HG03159 (cell line): ENCODE measurements around the gene CACNA2D2.

Source experiments
- ATAC-seq: cut with Tn5 transposase; IDR thresholded peaks from one replicate; pipeline ENCODE4 v1.9.1; 2021; ENCODE audit warnings: mild to moderate bottlenecking, moderate library complexity; ENCODE audit not compliant: unreplicated experiment

Gene CACNA2D2

GRCh38 chr3:50435371-50436113, 67.9 kb downstream of the CACNA2D2 start:
- no peak for ATAC-seq

- no peak for ATAC-seq
Observed at GRCh38 chr3:50433954-50434353, 69.5 kb downstream of the CACNA2D2 start.

GRCh38 chr3:50430950-50431435, 72.4 kb downstream of the CACNA2D2 start:
- ATAC-seq: no peak

- ATAC-seq: no peak
Observed at GRCh38 chr3:50430191-50430590, 73.2 kb downstream of the CACNA2D2 start.

- ATAC-seq: no peak
Observed at GRCh38 chr3:50428007-50428633, 75.3 kb downstream of the CACNA2D2 start.

- ATAC-seq: no peak
Observed at GRCh38 chr3:50427217-50427616, 76.2 kb downstream of the CACNA2D2 start.

DNA sequence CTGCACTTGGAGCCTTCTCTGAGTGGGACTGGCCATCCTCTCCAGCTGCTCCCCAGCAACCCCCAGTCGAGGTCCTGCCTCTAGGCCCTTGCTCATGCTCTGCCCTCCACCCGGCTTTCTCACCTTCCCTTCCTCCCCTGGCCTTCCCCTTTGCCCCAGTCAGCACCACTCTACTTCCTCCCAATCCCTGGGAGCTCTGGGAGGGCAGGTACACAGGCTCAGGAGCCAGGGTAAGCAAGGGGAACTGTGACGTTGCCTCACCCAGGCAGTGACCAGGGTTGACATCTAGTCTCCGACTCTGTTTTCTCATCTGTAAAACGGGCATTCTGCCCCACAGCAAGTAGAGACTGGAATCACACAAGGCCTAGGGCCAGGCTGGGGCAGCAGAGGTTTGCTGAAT, 77.5 kb downstream of the CACNA2D2 start:
- ATAC-seq: no peak

- no peak for ATAC-seq
Observed at GRCh38 chr3:50423543-50423942, 79.9 kb downstream of the CACNA2D2 start.

DNA sequence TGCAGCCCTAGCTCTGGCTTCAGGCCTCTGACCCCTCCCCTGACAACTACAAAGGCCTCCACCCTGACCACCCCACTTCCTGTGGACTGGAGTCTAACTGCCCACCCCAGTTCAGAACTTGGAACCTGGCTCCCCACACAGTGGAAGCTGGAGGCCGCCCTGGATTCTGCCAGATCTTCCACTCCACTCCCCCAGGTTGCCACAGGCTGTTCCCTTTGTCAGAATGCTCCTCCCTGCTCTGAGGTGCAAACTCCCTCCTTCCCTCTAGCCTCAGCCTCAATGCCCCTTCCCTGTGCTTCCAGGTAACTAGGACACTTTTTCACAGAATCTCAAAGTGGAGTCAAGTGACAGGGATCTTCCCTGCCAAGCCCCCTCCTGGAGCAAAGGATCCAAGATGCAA, 81.3 kb downstream of the CACNA2D2 start:
- no peak for ATAC-seq

DNA sequence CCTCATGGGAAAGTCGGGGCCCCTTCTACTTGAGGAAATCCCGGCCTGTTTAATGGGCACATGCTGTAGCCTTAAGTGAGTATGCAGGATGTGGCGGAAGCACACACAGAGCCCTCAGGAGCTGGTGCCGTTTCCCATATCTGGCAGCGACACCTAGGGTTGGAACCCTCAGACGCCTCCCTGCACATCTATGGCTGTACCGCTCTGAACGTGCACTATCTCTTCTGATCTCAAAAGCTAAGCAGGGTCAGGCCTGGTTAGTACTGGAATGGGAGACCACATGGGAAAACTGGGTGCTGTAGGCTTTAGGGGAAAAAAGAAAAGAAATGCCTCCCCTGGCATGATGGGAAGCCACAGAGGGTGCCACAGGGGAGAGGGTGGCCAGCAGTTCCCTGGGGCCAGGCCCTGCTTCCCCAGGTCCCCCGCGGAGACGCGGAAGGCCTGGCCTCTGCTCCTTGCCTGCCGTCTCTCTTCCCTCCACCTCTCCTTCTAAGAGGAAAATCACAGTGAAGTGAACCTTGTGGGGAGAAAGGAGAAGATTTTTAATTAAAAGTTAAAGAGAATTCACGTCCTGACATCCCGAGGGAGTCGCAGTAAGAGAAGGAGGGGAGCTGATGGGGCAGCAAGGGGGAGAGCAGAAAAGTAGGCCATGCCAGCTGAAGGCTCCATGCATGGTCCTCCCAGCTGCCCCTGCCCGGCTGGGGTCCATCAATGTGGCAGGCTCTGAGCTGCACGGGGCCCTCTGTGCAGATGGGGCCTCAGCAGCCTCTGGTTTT, 83.7 kb downstream of the CACNA2D2 start:
- no peak for ATAC-seq

GRCh38 chr3:50418850-50419249, 84.6 kb downstream of the CACNA2D2 start:
- no peak for ATAC-seq

GRCh38 chr3:50417637-50418033, 85.8 kb downstream of the CACNA2D2 start:
- ATAC-seq: no peak

DNA sequence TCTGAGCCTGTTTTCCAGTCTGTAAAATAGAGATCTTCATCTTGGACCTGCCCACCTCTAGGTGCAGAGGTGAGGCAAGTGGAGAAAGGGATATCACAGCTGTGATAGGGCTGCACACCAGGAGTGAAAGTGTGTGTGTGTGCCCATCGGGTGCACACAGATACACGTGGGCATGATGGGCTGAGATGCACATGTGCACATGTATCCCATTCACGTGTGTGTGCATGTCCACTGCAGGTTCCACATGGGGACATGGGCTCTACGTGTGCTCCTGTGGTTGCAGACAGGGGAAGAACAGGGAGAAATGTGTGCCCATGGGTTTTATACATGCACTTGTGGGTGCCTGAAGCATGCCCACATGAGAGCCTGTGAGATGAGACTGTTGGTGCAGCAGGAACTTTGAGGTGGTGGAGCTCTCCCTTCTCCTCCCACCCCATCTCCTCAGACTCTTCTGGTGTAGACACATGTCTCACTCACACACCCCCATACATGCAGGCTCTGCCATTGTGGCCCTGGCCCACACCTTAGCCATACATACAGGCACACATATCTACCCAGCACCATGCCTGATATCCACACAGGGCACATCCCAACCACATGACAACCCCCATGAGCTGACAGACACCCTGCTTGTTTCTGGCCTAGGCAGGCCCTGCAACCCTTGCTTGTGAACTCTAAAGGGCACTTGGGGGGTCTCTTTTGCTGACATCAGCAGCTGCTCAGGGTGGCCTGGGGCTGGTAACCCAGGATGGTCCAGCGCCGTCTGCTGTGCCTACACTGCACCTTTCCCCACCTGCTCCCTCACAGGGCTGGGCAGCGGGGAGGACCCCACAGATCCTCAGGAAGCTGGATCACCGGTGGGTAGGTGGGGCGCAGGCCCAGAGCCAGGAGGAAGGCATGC, 86.4 kb downstream of the CACNA2D2 start:
- no peak for ATAC-seq

- no peak for ATAC-seq
Observed at GRCh38 chr3:50415816-50416215, 87.6 kb downstream of the CACNA2D2 start.

DNA sequence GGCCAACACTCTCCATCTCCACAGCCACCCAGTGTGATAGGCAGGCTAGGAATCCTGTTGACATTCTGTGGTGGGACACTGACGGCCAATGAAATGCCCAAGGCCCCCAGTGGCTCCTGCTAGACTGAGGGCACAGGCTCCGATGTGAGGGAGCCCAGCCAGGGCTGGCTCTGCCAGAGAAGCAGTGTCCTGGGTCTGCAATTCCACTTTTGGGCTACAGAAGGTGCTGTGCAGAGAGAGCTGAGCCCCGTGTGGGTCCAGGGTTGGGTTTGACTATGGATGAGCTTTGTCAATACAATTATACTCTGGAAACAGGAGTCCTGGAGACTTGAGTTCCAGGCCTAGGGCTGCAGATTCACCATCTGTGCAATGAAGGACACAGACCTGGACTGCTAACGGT, 88.4 kb downstream of the CACNA2D2 start:
- no peak for ATAC-seq

DNA sequence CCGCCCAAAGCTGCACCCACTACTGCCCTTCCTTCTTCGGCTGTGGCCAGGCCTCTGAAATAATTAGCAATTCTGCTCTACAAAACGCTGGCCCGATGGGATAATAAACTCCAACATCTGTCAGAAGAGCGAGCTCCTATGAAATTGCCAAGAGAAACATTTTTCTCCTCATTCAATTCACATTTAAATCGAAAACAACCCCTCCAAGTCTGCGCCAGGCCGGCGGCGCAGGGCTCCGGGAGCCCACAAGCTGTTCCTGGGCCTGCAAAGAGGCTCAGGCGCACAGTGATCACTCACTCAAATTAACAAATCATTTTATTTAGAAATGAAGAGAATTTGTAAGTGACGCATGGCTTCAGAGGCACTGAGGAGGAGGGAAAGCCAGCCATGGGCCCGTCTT, 88.8 kb downstream of the CACNA2D2 start:
- ATAC-seq: no peak

GRCh38 chr3:50412231-50412754, 91.1 kb downstream of the CACNA2D2 start:
- ATAC-seq: no peak

- no peak for ATAC-seq
Observed at GRCh38 chr3:50411229-50411628, 92.2 kb downstream of the CACNA2D2 start.

DNA sequence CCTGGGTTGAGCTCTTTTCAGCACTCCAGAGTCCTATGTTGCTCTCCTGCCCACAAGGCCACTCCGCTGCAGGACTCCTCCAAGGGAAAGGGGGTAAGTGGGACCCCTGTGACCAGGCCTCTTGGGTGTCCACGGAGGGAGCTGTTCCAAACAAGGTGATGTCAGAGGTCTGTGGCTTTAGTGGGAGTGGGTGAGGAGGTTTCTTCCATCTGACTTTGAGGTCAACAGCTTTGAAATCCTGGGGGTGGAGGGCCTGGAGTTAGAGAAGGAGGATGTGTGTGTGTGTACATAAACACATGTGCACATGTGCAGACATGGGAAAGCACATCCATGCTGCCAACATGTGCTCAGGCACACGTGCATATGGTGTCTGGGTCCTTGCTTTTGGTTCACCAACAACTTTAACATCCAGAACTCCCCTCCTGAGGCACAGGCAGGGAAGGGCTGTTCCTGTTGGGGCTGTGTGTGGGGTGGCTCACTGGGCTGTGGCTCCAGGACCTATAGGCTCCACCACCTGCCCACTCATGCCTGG, 92.8 kb downstream of the CACNA2D2 start:
- no peak for ATAC-seq

- no peak for ATAC-seq
Observed at GRCh38 chr3:50410185-50410584, 93.2 kb downstream of the CACNA2D2 start.
